Panc1 (cell line): ENCODE data around the gene DIABLO. TPM values are rescaled to one million over a fixed set of nuclear protein-coding genes. Genes with fewer than 3 reads are reported as not detected.
"Not testable (repeated sequence)": the region's sequence is repeated elsewhere in the genome, so short reads cannot be mapped to it uniquely, and the experiment has no call there.

ENCODE experiments used
- ATAC-seq: fragments of 200-7000 bp; cut with Tn5 transposase; 2 replicates; pipeline ENCODE4 v1.9.1; 2020; ENCODE audit warnings: mild to moderate bottlenecking, moderate library complexity
- BruUV-seq: library from RNA; stranded (reverse); fragments of 400-500 nt; replicated peaks from 2 replicates; lab custom pipeline; 2021; lab: Mats Ljungman, UMichigan
- CTCF ChIA-PET: fragments of 300-600 bp; sonication (Branson Sonifier 250); formaldehyde crosslinking; loops from one replicate; lab custom pipeline; 2022; ENCODE audit warnings: antibody characterized with exemption; lab: Charles Lee
- POLR2A ChIA-PET: fragments of 300-600 bp; sonication (Branson Sonifier 250); formaldehyde crosslinking; loops from one replicate; lab custom pipeline; 2022; ENCODE audit warnings: antibody characterized with exemption; lab: Charles Lee
- DNase-seq: peaks from one replicate; pipeline ENCODE4 v3.0.0-alpha.2; 2010; ENCODE audit warnings: low read depth, low spot score
- H3K27ac ChIP-seq: 2 replicates; pipeline ENCODE4 v1.5.1; 2011; ENCODE audit warnings: mild to moderate bottlenecking, low read length, inconsistent platforms
- H3K27me3 ChIP-seq: fragments of 200-500 bp; sonication (Bioruptor generic); 2 replicates; pipeline ENCODE4 v1.6.0; 2014; ENCODE audit warnings: low read length, inconsistent platforms; ENCODE audit not compliant: control insufficient read depth, insufficient read depth
- H3K36me3 ChIP-seq: fragments of 200-500 bp; sonication (Bioruptor generic); 2 replicates; pipeline ENCODE4 v1.5.1; 2014; ENCODE audit warnings: inconsistent platforms, mild to moderate bottlenecking, low read length, moderate library complexity; ENCODE audit not compliant: control insufficient read depth, insufficient read depth
- H3K4me1 ChIP-seq: 2 replicates; pipeline ENCODE4 v1.5.1; 2011; ENCODE audit warnings: inconsistent platforms, mild to moderate bottlenecking, low read length, moderate library complexity; ENCODE audit not compliant: control insufficient read depth, insufficient read depth
- H3K4me3 ChIP-seq, 2 experiments: 2 replicates each; pipeline ENCODE4 v1.5.1; 2011 to 2012; ENCODE audit warnings: low read depth in 2 of 2, low read length in 2 of 2, mild to moderate bottlenecking in 2 of 2, inconsistent platforms in 1 of 2, moderate library complexity in 1 of 2
- H3K9me3 ChIP-seq: fragments of 200-500 bp; sonication (Bioruptor generic); 2 replicates; pipeline ENCODE4 v1.5.1; 2014; ENCODE audit warnings: low read depth, mild to moderate bottlenecking, inconsistent platforms, low read length, moderate library complexity; ENCODE audit not compliant: control insufficient read depth, insufficient read depth
- CTCF ChIP-seq: fragments of 450-650 bp; IDR thresholded peaks from 2 replicates; pipeline ENCODE4 v1.5.1; 2017; ENCODE audit warnings: mild to moderate bottlenecking
- POLR2AphosphoS5 ChIP-seq: IDR thresholded peaks from 2 replicates; pipeline ENCODE4 v1.6.1; 2012; ENCODE audit warnings: mild to moderate bottlenecking, low read depth, low read length, moderate library complexity
- SIN3A ChIP-seq: IDR thresholded peaks from 2 replicates; pipeline ENCODE4 v1.6.1; 2012; ENCODE audit warnings: low read depth, mild to moderate bottlenecking, low read length, moderate library complexity, borderline replicate concordance; ENCODE audit not compliant: insufficient read depth
- TCF7L2 ChIP-seq: IDR thresholded peaks from 2 replicates; pipeline ENCODE4 v1.6.1; 2011; ENCODE audit warnings: mild to moderate bottlenecking, low read depth, low read length, inconsistent platforms
- in situ Hi-C: cut with HindIII; loops from 2 replicates; pipeline ENCODE4 v1.10.0; 2016; ENCODE audit warnings: low sequenced_read_pairs, low pct_unique_long_range_greater_than_20kb
- intact Hi-C: fragments of 100-400 bp; cut with micrococcal nuclease; formaldehyde crosslinking; loops from one replicate; pipeline ENCODE4 v1.10.0; 2022; ENCODE audit not compliant: unreplicated experiment
- total RNA-seq: library from RNA; stranded (reverse); gene quantifications from one replicate; pipeline ENCODE4 v1.2.1, GENCODE V29; 2021; ENCODE audit not compliant: unreplicated experiment
- TF ChIP-seq, protein P1 (sequence below), 2 experiments: IDR thresholded peaks; 2 replicates each; pipeline ENCODE4 v1.6.1; 2011 to 2012; ENCODE audit warnings: low read depth in 2 of 2, control low read depth in 1 of 2, low read length in 1 of 2, mild to moderate bottlenecking in 1 of 2, moderate library complexity in 1 of 2; ENCODE audit not compliant: insufficient read depth in 1 of 2

The DIABLO gene
- total RNA-seq, 1 experiment from 2014 or later = 71.5 TPM

DNA sequence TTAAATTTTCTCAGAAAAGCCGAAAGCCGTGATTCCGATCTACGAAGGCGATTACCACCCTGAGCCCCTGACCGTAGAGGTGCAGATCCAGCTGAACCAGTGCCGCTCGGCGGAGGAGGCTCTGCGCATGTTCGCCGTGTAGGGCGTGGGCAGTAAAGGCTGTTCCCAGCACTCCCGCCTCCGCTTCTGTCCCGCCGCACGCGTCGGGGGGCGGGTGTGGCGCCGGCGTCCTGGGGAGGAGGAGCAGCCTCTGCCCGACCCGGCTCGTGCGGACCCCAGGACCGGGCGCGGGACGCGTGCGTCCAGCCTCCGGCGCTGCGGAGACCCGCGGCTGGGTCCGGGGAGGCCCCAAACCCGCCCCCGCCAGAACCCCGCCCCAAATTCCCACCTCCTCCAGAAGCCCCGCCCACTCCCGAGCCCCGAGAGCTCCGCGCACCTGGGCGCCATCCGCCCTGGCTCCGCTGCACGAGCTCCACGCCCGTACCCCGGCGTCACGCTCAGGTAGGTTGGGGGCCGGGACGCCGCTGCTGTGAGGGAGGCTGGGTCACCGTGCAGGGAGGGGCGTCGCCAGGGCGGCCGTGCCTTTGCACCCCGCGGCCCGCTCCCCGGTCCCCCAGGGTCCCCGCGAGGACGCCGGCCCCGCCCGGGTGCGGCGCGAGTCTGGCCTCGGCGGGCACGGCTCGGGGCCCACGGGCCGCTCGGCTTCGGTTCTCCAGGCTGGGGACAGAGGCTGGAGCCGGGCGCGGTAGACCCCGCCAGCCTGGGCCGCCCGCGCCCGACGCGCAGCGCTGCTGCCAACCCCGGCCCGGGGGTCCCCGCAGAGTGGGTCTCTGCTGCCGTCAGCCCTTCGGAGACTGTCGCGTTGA lies 22.3 kb downstream of the DIABLO start, which contains the start of gene B3GNT4:
TSS of gene B3GNT4 (plus strand) at position 409 of the 866 bp plus-strand sequence. CDS start 910 bp downstream, outside the sequence.
- intact Hi-C loops = no loop called here
- CTCF ChIA-PET = interaction anchor here (0.6 kb wide), 1 partner anchor 330 kb away, joined by 7 read pairs; no protein-coding TSS in a partner anchor
- Histone ChIP-seq H3K4me1 (peaks cover 16% of the 10 kb centered on the region), H3K4me3 (peak within 1 kb of the TSS; percentile 56 to 76), H3K9me3 (no peaks in the 10 kb centered on the region), H3K27me3 (no peaks in the 10 kb centered on the region), H3K27ac (peak within 1 kb of the TSS; percentile 83), H3K36me3 (peaks cover 4% of the 10 kb centered on the region)
- POLR2A ChIA-PET = interaction anchor here (0.7 kb wide), 1 partner anchor 23 kb away, joined by 5 read pairs; no protein-coding TSS in a partner anchor
- no TSS peak for BruUV-seq
- TF ChIP-seq TCF7L2 = no peak
- no peak for TF ChIP-seq POLR2AphosphoS5
- no peak for TF ChIP-seq SIN3A
- TF ChIP-seq, protein P1, sequence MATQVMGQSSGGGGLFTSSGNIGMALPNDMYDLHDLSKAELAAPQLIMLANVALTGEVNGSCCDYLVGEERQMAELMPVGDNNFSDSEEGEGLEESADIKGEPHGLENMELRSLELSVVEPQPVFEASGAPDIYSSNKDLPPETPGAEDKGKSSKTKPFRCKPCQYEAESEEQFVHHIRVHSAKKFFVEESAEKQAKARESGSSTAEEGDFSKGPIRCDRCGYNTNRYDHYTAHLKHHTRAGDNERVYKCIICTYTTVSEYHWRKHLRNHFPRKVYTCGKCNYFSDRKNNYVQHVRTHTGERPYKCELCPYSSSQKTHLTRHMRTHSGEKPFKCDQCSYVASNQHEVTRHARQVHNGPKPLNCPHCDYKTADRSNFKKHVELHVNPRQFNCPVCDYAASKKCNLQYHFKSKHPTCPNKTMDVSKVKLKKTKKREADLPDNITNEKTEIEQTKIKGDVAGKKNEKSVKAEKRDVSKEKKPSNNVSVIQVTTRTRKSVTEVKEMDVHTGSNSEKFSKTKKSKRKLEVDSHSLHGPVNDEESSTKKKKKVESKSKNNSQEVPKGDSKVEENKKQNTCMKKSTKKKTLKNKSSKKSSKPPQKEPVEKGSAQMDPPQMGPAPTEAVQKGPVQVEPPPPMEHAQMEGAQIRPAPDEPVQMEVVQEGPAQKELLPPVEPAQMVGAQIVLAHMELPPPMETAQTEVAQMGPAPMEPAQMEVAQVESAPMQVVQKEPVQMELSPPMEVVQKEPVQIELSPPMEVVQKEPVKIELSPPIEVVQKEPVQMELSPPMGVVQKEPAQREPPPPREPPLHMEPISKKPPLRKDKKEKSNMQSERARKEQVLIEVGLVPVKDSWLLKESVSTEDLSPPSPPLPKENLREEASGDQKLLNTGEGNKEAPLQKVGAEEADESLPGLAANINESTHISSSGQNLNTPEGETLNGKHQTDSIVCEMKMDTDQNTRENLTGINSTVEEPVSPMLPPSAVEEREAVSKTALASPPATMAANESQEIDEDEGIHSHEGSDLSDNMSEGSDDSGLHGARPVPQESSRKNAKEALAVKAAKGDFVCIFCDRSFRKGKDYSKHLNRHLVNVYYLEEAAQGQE (IDR thresholded peaks at IDR 0.05; ENCODE audit: insufficient read depth in 1 of 2, low read depth in 2 of 2, low read length in 1 of 2) = no peak
- no peak for TF ChIP-seq CTCF
- DNase-seq (no peak), ATAC-seq (peak; percentile 89)
- in situ Hi-C loops = no loop called here

GRCh38 chr12:122202811-122203210 lies 23.0 kb downstream of the DIABLO start:
- ATAC-seq, BruUV-seq, H3K9me3 ChIP-seq, H3K36me3 ChIP-seq, intact Hi-C loops, POLR2A ChIA-PET, DNase-seq, H3K27me3 ChIP-seq, CTCF ChIA-PET, in situ Hi-C loops: not testable (repeated sequence)
- H3K4me3 ChIP-seq = peak overlapping the region; percentile 56 to 76
- H3K27ac ChIP-seq = peak overlapping the region; percentile 83
- peaks cover 16% of the 10 kb centered on the region for H3K4me1 ChIP-seq
